Activated CD4-positive, alpha-beta T cell treated with anti-CD3 and anti-CD28 coated beads, Interleukin-2, amount 10 ng/mL, durations not matched to agents 7 days and 5 days (primary cell): ENCODE measurements around the gene HLA-DPB1. TPM values are rescaled to one million over a fixed set of nuclear protein-coding genes. Genes with fewer than 3 reads are reported as not detected.

Experiments used
- CTCF ChIA-PET: fragments of 350-600 bp; sonication (Branson Sonifier 250); formaldehyde crosslinking; loops from one replicate; lab custom pipeline; 2021; ENCODE audit warnings: antibody characterized with exemption; lab: Charles Lee
- POLR2A ChIA-PET: fragments of 350-600 bp; sonication (Branson Sonifier 250); formaldehyde crosslinking; loops from one replicate; lab custom pipeline; 2021; ENCODE audit warnings: antibody characterized with exemption; lab: Charles Lee
- DNase-seq: peaks from one replicate; pipeline ENCODE4 v3.0.0-alpha.2; 2020
- H3K27ac Mint-ChIP-seq: one replicate; pipeline ENCODE4 v1.8.0; 2021; ENCODE audit warnings: mild to moderate bottlenecking, moderate library complexity, mixed read lengths
- H3K27me3 Mint-ChIP-seq: one replicate; pipeline ENCODE4 v1.8.0; 2021; ENCODE audit warnings: mixed read lengths
- H3K36me3 Mint-ChIP-seq: one replicate; pipeline ENCODE4 v1.8.0; 2021; ENCODE audit warnings: low read depth, mixed read lengths
- H3K4me1 Mint-ChIP-seq: one replicate; pipeline ENCODE4 v1.8.0; 2021; ENCODE audit warnings: mixed read lengths
- H3K4me3 Mint-ChIP-seq: one replicate; pipeline ENCODE4 v1.8.0; 2021; ENCODE audit warnings: mild to moderate bottlenecking, moderate library complexity, mixed read lengths
- H3K9me3 Mint-ChIP-seq: one replicate; pipeline ENCODE4 v1.8.0; 2021; ENCODE audit warnings: mixed read lengths
- total RNA-seq, 2 experiments: library from RNA; stranded (reverse); gene quantifications; one replicate each; pipeline ENCODE4 v1.2.3, GENCODE V29; 2021

The HLA-DPB1 gene
- total RNA-seq, 2 experiments from 2014 or later, result 24.7 to 26.2 TPM

GRCh38 chr6:33114406-33114805 is 38.6 kb downstream of the HLA-DPB1 start:
- Mint-ChIP-seq H3K36me3 (no peaks in the 10 kb centered on the region), H3K9me3 (no peaks in the 10 kb centered on the region), H3K27me3 (peaks cover 77% of the 10 kb centered on the region), H3K27ac (no peak overlapping the region), H3K4me1 (peaks cover 10% of the 10 kb centered on the region), H3K4me3 (no peak overlapping the region)
- ChIA-PET POLR2A (no interaction called here), CTCF (interaction anchor here (0.6 to 0.8 kb wide), 2 partner anchors 10 to 39 kb away, joined by 4 to 5 read pairs; no protein-coding TSS in a partner anchor)
- DNase-seq, result no peak

GRCh38 chr6:33116417-33116816 is 40.6 kb downstream of the HLA-DPB1 start:
- Mint-ChIP-seq H3K4me1 (peaks cover 10% of the 10 kb centered on the region), H3K27ac (no peak overlapping the region), H3K9me3 (no peaks in the 10 kb centered on the region), H3K4me3 (no peak overlapping the region), H3K27me3 (peaks cover 72% of the 10 kb centered on the region), H3K36me3 (no peaks in the 10 kb centered on the region)
- DNase-seq, result no peak
- ChIA-PET POLR2A (interaction anchor here (0.7 kb wide), 1 partner anchor 106 kb away, joined by 3 read pairs; no protein-coding TSS in a partner anchor), CTCF (interaction anchor here (1.0 to 1.1 kb wide), 2 partner anchors 10 to 132 kb away, joined by 3 read pairs; no protein-coding TSS in a partner anchor)

GRCh38 chr6:33116841-33117711 is 41.3 kb downstream of the HLA-DPB1 start:
- no peaks in the 10 kb centered on the region for H3K36me3 Mint-ChIP-seq
- no peaks in the 10 kb centered on the region for H3K9me3 Mint-ChIP-seq
- H3K4me3 Mint-ChIP-seq, result no peak overlapping the region
- H3K27ac Mint-ChIP-seq, result no peak overlapping the region
- POLR2A ChIA-PET, result no interaction called here
- DNase-seq, result no peak
- H3K27me3 Mint-ChIP-seq, result peaks cover 73% of the 10 kb centered on the region
- CTCF ChIA-PET, result interaction anchor here (0.7 to 1.1 kb wide), 3 partner anchors 9 to 131 kb away, joined by 3 to 4 read pairs (median 3); no protein-coding TSS in a partner anchor
- peaks cover 10% of the 10 kb centered on the region for H3K4me1 Mint-ChIP-seq

DNA sequence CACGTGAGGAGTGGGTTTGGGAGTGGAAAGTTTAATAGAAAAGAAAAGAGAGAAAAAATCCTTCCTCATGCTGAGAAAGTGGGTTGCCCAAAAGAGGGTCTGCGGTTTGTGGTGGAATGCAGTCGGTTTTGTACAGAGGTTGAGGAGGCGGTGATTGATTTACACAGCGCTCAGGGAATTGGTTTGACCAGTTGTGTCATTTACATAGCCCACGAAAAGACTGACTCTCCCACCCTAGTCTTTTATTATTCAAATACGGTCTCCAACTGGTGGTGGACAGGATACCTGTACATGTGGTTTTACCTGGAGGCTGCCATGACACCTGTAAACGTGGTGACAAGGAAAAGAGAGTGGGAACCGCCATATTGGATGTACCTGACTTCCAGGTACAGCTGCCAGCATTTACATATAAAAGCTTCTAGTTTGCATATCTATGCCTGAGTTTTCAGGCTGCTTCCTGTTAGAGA is 42.1 kb downstream of the HLA-DPB1 start:
- no peak overlapping the region for H3K4me3 Mint-ChIP-seq
- no peaks in the 10 kb centered on the region for H3K36me3 Mint-ChIP-seq
- H3K4me1 Mint-ChIP-seq, result peaks cover 10% of the 10 kb centered on the region
- POLR2A ChIA-PET, result no interaction called here
- H3K27ac Mint-ChIP-seq, result no peak overlapping the region
- CTCF ChIA-PET, result interaction anchor here (0.7 to 1.1 kb wide), 2 partner anchors 86 to 130 kb away, joined by 3 to 4 read pairs; no protein-coding TSS in a partner anchor
- H3K9me3 Mint-ChIP-seq, result no peaks in the 10 kb centered on the region
- no peak for DNase-seq
- H3K27me3 Mint-ChIP-seq, result peaks cover 69% of the 10 kb centered on the region

GRCh38 chr6:33118525-33119123 is 42.8 kb downstream of the HLA-DPB1 start:
- peak; percentile 63 for DNase-seq
- POLR2A ChIA-PET, result no interaction called here

DNA sequence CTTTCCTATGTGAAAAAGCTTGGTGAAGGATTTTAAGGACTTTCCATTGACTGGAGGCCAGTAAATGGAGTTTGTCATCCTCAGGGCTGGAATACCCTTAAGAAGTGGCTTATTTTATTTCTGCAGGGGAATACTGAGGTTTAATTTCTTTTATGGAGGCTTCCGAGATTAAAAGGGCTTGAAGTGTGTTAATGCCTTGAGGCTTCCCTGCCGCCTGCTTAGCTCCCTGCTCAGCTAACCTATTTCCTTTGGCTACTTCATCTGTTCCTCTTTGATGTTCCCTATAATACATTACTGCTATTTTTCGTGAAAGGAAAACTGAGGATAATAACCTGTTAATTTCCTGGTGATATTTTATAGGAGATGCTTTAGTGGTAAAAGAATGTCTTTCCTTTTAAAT is 44.2 kb downstream of the HLA-DPB1 start:
- Mint-ChIP-seq H3K27ac (no peak overlapping the region), H3K4me1 (peaks cover 10% of the 10 kb centered on the region), H3K9me3 (peaks cover 10% of the 10 kb centered on the region), H3K27me3 (peaks cover 55% of the 10 kb centered on the region), H3K36me3 (peaks cover 2% of the 10 kb centered on the region), H3K4me3 (no peak overlapping the region)
- CTCF ChIA-PET, result interaction anchor here (1.0 to 3.6 kb wide), 4 partner anchors 16 to 128 kb away, joined by 3 to 30 read pairs (median 4); no protein-coding TSS in a partner anchor
- DNase-seq, result no peak
- POLR2A ChIA-PET, result no interaction called here

More at GRCh38 chr6:33118525-33119123, 42.8 kb downstream of the HLA-DPB1 start:
- Mint-ChIP-seq H3K4me3 (no peak overlapping the region), H3K4me1 (peaks cover 10% of the 10 kb centered on the region), H3K27me3 (peaks cover 63% of the 10 kb centered on the region), H3K27ac (no peak overlapping the region), H3K36me3 (no peaks in the 10 kb centered on the region), H3K9me3 (peaks cover 4% of the 10 kb centered on the region)
- CTCF ChIA-PET, result interaction anchor here (3.6 kb wide), 1 partner anchor 130 kb away, joined by 30 read pairs; no protein-coding TSS in a partner anchor

DNA sequence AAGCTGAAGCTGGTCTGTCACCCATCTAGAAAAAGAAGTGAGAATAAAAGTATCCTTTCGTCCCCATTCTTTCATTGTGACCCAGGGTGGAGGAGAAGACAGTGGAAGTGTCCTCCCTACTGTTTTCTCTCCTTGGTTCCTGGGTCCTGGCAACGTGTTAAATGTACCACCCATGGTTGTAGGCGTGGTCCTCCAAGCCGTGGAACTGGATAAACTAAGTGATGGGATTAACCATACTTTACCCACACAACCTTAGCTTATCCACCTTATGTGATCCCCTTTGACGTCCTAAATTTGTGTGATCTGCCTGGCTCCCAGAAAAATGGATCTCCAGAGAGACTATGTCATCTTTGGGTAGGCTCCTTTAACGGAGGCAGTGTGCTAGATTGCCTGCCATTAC is 47.4 kb downstream of the HLA-DPB1 start:
- no peak for DNase-seq
- ChIA-PET CTCF (interaction anchor here (3.0 kb wide), 1 partner anchor 125 kb away, joined by 17 read pairs; no protein-coding TSS in a partner anchor), POLR2A (no interaction called here)
- Mint-ChIP-seq H3K27ac (no peak overlapping the region), H3K36me3 (peaks cover 2% of the 10 kb centered on the region), H3K4me1 (peaks cover 4% of the 10 kb centered on the region), H3K4me3 (no peak overlapping the region), H3K9me3 (peaks cover 10% of the 10 kb centered on the region), H3K27me3 (peaks cover 25% of the 10 kb centered on the region)

DNA sequence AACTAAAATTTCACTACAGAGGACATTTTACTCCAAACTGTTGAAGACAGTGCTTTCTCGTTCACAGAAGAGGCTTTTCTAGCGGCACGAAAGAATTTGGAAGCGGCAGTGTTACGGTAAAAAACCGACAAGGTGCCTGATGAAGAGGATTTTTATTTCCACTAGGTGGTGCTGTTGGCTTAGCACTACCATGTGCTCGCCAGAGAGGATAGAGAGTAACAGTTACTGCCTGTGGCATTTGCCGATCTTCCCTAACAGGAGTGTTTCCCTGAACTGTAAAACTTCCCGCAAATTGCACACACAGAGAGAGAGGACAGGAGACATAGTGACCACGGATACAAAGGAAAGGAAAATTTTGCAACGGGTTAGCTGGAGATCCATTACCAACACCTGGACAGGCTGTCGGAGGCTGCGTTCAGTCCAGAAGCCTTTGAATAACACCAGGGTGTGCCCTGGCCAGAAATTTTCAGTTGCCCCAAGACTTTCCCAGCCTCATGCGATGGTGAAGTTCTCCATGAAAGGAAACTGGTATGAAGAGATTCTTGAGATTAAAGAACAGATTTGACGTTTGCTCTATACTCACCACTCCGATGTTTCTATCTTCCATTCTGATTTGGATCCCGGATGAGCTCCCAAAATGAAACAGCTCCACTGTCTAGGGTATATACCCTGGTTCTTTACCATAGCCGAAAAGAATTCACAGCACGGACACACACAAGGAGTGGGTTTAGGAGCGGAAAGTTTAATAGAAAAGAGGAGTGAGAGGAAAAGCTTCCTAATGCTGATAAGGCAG is 48.1 kb downstream of the HLA-DPB1 start:
- H3K27me3 Mint-ChIP-seq, result peaks cover 20% of the 10 kb centered on the region
- no peak overlapping the region for H3K4me3 Mint-ChIP-seq
- DNase-seq, result peak; percentile 50
- H3K36me3 Mint-ChIP-seq, result peaks cover 2% of the 10 kb centered on the region
- CTCF ChIA-PET, result interaction anchor here (1.0 to 3.0 kb wide), 8 partner anchors 10 to 125 kb away, joined by 3 to 17 read pairs (median 4); no protein-coding TSS in a partner anchor
- no peak overlapping the region for H3K27ac Mint-ChIP-seq
- H3K9me3 Mint-ChIP-seq, result peaks cover 10% of the 10 kb centered on the region
- H3K4me1 Mint-ChIP-seq, result peaks cover 10% of the 10 kb centered on the region
- POLR2A ChIA-PET, result no interaction called here

- Mint-ChIP-seq H3K9me3 (peaks cover 10% of the 10 kb centered on the region), H3K27ac (no peak overlapping the region), H3K36me3 (peaks cover 2% of the 10 kb centered on the region), H3K4me1 (peaks cover 11% of the 10 kb centered on the region), H3K4me3 (no peak overlapping the region), H3K27me3 (peaks cover 15% of the 10 kb centered on the region)
- ChIA-PET POLR2A (interaction anchor here (0.6 kb wide), 1 partner anchor 1112 kb away, joined by 4 read pairs; the partner anchor contains the start of gene HMGA1), CTCF (interaction anchor here (1.0 to 3.0 kb wide), 8 partner anchors 10 to 124 kb away, joined by 3 to 17 read pairs (median 4); no protein-coding TSS in a partner anchor)
- no peak for DNase-seq
Measured at GRCh38 chr6:33124525-33124901, 48.7 kb downstream of the HLA-DPB1 start.

DNA sequence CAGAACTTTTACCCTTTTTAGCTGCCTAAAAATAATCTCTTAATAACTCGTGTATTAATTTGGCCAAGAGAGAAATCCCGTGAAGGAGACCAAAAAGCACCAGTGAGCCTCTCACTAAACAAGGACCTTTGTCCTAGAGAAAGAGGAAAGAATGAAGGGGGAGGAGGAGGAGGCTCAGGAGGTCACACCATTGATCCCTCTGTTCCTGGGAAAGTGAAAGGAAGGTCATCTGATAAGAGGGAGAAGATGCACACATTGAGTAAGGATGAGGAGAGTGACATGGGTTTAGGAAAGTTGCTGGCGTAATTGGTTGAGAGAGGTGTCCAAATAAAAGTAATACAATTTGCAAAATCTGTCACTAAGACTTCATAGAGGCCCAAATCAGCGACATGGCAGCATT is 49.2 kb downstream of the HLA-DPB1 start:
- Mint-ChIP-seq H3K27ac (no peak overlapping the region), H3K4me3 (no peak overlapping the region), H3K9me3 (peaks cover 10% of the 10 kb centered on the region), H3K4me1 (peaks cover 11% of the 10 kb centered on the region), H3K36me3 (peaks cover 2% of the 10 kb centered on the region), H3K27me3 (peaks cover 12% of the 10 kb centered on the region)
- DNase-seq, result no peak
- CTCF ChIA-PET, result interaction anchor here (1.0 to 3.0 kb wide), 8 partner anchors 11 to 124 kb away, joined by 3 to 17 read pairs (median 4); no protein-coding TSS in a partner anchor
- POLR2A ChIA-PET, result interaction anchor here (0.6 kb wide), 1 partner anchor 1112 kb away, joined by 4 read pairs; the partner anchor contains the start of gene HMGA1

DNA sequence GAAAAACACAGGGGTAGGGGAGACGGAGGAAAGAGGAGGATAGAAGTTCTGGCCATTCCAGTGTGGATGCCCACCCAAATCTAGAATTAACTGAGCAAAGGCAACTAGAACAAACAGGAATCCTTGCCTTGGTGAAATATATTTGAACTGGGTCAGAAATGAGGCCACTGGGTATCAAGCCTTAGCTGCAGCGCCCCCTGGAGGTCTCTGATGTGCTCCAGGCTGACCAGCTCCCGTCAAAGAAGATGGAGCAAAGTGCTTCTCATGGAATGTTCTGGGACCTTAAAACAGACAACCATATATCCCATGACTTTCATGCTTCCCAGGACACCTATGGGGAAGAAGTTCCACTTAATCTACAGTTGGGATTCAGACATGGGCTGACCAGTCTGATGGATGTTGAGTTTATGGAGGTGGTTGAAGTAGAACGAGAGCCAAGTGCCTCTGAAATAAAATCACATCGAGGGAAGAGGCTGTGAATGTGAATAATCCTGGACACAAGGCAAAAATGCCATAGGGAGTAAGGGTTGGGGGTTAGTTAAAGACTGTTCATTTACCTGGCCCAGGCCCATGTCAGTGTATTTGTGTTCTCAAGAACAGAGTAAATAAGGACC is 50.4 kb downstream of the HLA-DPB1 start:
- ChIA-PET CTCF (interaction anchor here (0.7 to 2.9 kb wide), 9 partner anchors 9 to 146 kb away, joined by 3 to 12 read pairs (median 3); partner anchors contain the start of genes HLA-DPB1, RPS18 and VPS52), POLR2A (no interaction called here)
- Mint-ChIP-seq H3K4me1 (peaks cover 11% of the 10 kb centered on the region), H3K36me3 (peaks cover 2% of the 10 kb centered on the region), H3K9me3 (peaks cover 10% of the 10 kb centered on the region), H3K4me3 (no peak overlapping the region), H3K27ac (no peak overlapping the region), H3K27me3 (peaks cover 3% of the 10 kb centered on the region)
- peak; percentile 62 for DNase-seq
